HCT116 (cell line): Measurements from ENCODE around the gene MAPKAPK5. TPM values are rescaled to one million over a fixed set of nuclear protein-coding genes. Genes with fewer than 3 reads are reported as not detected.

Experiments used
- ATAC-seq: fragments of 200-7000 bp; cut with Tn5 transposase; 2 replicates; pipeline ENCODE4 v1.9.1; 2020; ENCODE audit warnings: mild to moderate bottlenecking, moderate library complexity
- BruUV-seq: library from RNA; stranded (reverse); fragments of 400-500 nt; replicated peaks from 2 replicates; lab custom pipeline; 2021; lab: Mats Ljungman, UMichigan
- CTCF ChIA-PET: fragments of 300-600 bp; sonication (Branson Sonifier 250); formaldehyde crosslinking; loops from one replicate; lab custom pipeline; 2021; ENCODE audit warnings: antibody characterized with exemption; lab: Charles Lee
- POLR2A ChIA-PET: fragments of 300-600, 350-600 bp; sonication (Branson Sonifier 250); formaldehyde crosslinking; loops from one replicate; lab custom pipeline; 2021; ENCODE audit warnings: antibody characterized with exemption; lab: Charles Lee
- RAD21 ChIA-PET, 2 experiments: fragments of 300-600 bp; sonication (Branson Sonifier 250); formaldehyde crosslinking; loops; one replicate each; lab custom pipeline; 2023; ENCODE audit warnings: low total read pairs in 2 of 2; ENCODE audit not compliant: uncharacterized antibody in 2 of 2, unreplicated experiment in 2 of 2, low non-redundant PET in 1 of 2; lab: Charles Lee
- DNase-seq: peaks from one replicate; pipeline ENCODE4 v3.0.0-alpha.2; 2010; ENCODE audit warnings: low read depth, low spot score
- H2AFZ ChIP-seq: fragments of 200-600 bp; shearing (Covaris generic), sonication (generic); 2 replicates; pipeline ENCODE4 v1.6.1; 2017; ENCODE audit warnings: low read depth, mixed run types, mixed read lengths, antibody characterized with exemption, low read length; ENCODE audit not compliant: poor library complexity, severe bottlenecking
- H3K27ac ChIP-seq: 2 replicates; pipeline ENCODE4 v1.5.1; 2012; ENCODE audit warnings: low read depth, low read length
- H3K27me3 ChIP-seq: fragments of 200-600 bp; sonication (generic); 2 replicates; pipeline ENCODE4 v1.6.1; 2016; ENCODE audit warnings: mixed run types, low read length, mixed read lengths; ENCODE audit not compliant: insufficient read depth
- H3K36me3 ChIP-seq, 2 experiments: fragments of 200-500 bp in 1 of 2; fragments of 200-600 bp in 1 of 2; sonication (Bioruptor generic) in 1 of 2; sonication (generic) in 1 of 2; 2 replicates each; pipeline versions ENCODE4 v1.5.1 to v1.6.1; 2014 to 2016; ENCODE audit warnings: low read length in 2 of 2, inconsistent platforms in 1 of 2, mixed read lengths in 1 of 2, mixed run types in 1 of 2; ENCODE audit not compliant: insufficient read depth in 2 of 2, control insufficient read depth in 1 of 2
- H3K4me1 ChIP-seq, 2 experiments: fragments of 200-600 bp in 1 of 2; sonication (generic) in 1 of 2; 2 replicates each; pipeline versions ENCODE4 v1.5.1 to v1.6.1; 2012 to 2017; ENCODE audit warnings: low read length in 2 of 2, inconsistent platforms in 1 of 2, mild to moderate bottlenecking in 1 of 2, mixed read lengths in 1 of 2, mixed run types in 1 of 2, moderate library complexity in 1 of 2; ENCODE audit not compliant: insufficient read depth in 2 of 2, control insufficient read depth in 1 of 2
- H3K4me2 ChIP-seq: fragments of 200-600 bp; sonication (generic); 2 replicates; pipeline ENCODE4 v1.6.1; 2017; ENCODE audit warnings: mixed run types, low read length, mixed read lengths
- H3K4me3 ChIP-seq, 2 experiments: fragments of 200-600 bp in 1 of 2; sonication (generic) in 1 of 2; replicated peaks in 1 of 2; 2 replicates each; pipeline ENCODE4 v1.5.1; 2011 to 2016; ENCODE audit warnings: low read length in 2 of 2, control low read depth in 1 of 2, low read depth in 1 of 2, mild to moderate bottlenecking in 1 of 2, mixed read lengths in 1 of 2, mixed run types in 1 of 2
- H3K79me2 ChIP-seq: fragments of 200-600 bp; sonication (generic); 2 replicates; pipeline ENCODE4 v1.6.1; 2017; ENCODE audit warnings: mild to moderate bottlenecking, mixed run types, low read length, moderate library complexity, mixed read lengths; ENCODE audit not compliant: insufficient read depth
- H3K9ac ChIP-seq: fragments of 200-600 bp; sonication (generic); 2 replicates; pipeline ENCODE4 v1.6.1; 2016; ENCODE audit warnings: low read length, mixed read lengths
- H3K9me2 ChIP-seq: fragments of 200-600 bp; sonication (generic), shearing (Covaris generic); 2 replicates; pipeline ENCODE4 v1.6.1; 2017; ENCODE audit warnings: mixed run types, mild to moderate bottlenecking, moderate library complexity; ENCODE audit not compliant: insufficient read depth
- H3K9me3 ChIP-seq, 2 experiments: fragments of 200-500 bp in 1 of 2; fragments of 200-600 bp in 1 of 2; sonication (Bioruptor generic) in 1 of 2; sonication (generic) in 1 of 2; 2 replicates each; pipeline ENCODE4 v1.6.1; 2014 to 2017; ENCODE audit warnings: low read length in 2 of 2, mixed read lengths in 2 of 2, inconsistent platforms in 1 of 2, low read depth in 1 of 2, mild to moderate bottlenecking in 1 of 2, mixed run types in 1 of 2, moderate library complexity in 1 of 2; ENCODE audit not compliant: control insufficient read depth in 1 of 2, insufficient read depth in 1 of 2
- H4K20me1 ChIP-seq: fragments of 200-600 bp; sonication (generic), shearing (Covaris generic); 2 replicates; pipeline ENCODE4 v1.6.1; 2017; ENCODE audit warnings: mixed run types, mild to moderate bottlenecking, moderate library complexity; ENCODE audit not compliant: insufficient read depth
- ATF3 ChIP-seq: IDR thresholded peaks from 2 replicates; pipeline ENCODE4 v1.6.1; 2012
- CTCF ChIP-seq, 3 experiments: fragments of 200-600 bp in 1 of 3; sonication (generic) in 1 of 3; IDR thresholded peaks in 2 of 3; conservative IDR thresholded peaks in 1 of 3; 2 replicates each; pipeline ENCODE4 v1.5.1; 2012 to 2017; ENCODE audit warnings: low read depth in 2 of 3, low read length in 2 of 3, antibody characterized with exemption in 1 of 3, borderline replicate concordance in 1 of 3, control low read depth in 1 of 3, mild to moderate bottlenecking in 1 of 3, mixed read lengths in 1 of 3, mixed run types in 1 of 3, moderate library complexity in 1 of 3; ENCODE audit not compliant: insufficient read depth in 1 of 3
- EGR1 ChIP-seq: IDR thresholded peaks from 2 replicates; pipeline ENCODE4 v1.6.1; 2012; ENCODE audit warnings: low read depth
- ELF1 ChIP-seq: IDR thresholded peaks from 2 replicates; pipeline ENCODE4 v1.6.1; 2012; ENCODE audit warnings: low read depth, borderline replicate concordance
- EZH2phosphoT487 ChIP-seq: fragments of 200-600 bp; IDR thresholded peaks from 2 replicates; pipeline ENCODE4 v1.6.1; 2018; ENCODE audit warnings: antibody characterized with exemption, borderline replicate concordance
- POLR2A ChIP-seq: IDR thresholded peaks from 2 replicates; pipeline ENCODE4 v1.7.0; 2011; ENCODE audit warnings: borderline replicate concordance; ENCODE audit not compliant: insufficient read depth, insufficient read length; ENCODE audit errors: extremely low read depth
- POLR2AphosphoS5 ChIP-seq: IDR thresholded peaks from 2 replicates; pipeline ENCODE4 v1.6.1; 2011; ENCODE audit warnings: mild to moderate bottlenecking, low read depth, low read length, moderate library complexity
- RAD21 ChIP-seq: IDR thresholded peaks from 2 replicates; pipeline ENCODE4 v1.6.1; 2012; ENCODE audit warnings: low read depth, mild to moderate bottlenecking
- SP1 ChIP-seq: IDR thresholded peaks from 2 replicates; pipeline ENCODE4 v1.6.1; 2012; ENCODE audit warnings: low read depth
- ZBTB33 ChIP-seq: IDR thresholded peaks from 2 replicates; pipeline ENCODE4 v1.6.1; 2011; ENCODE audit warnings: mild to moderate bottlenecking, low read length, moderate library complexity; ENCODE audit not compliant: insufficient replicate concordance; ENCODE audit errors: extremely low read depth
- ZFX ChIP-seq: fragments of 450-650 bp; IDR thresholded peaks from 2 replicates; pipeline ENCODE4 v1.6.1; 2017
- ZNF274 ChIP-seq: fragments of 200-500 bp; sonication (Bioruptor generic); IDR thresholded peaks from 2 replicates; pipeline ENCODE4 v1.6.1; 2014; ENCODE audit warnings: mild to moderate bottlenecking, low read depth, low read length, inconsistent platforms
- intact Hi-C: fragments of 100-400 bp; cut with micrococcal nuclease; formaldehyde crosslinking; loops from 2 replicates; pipeline ENCODE4 v1.10.0; 2022
- total RNA-seq: library from RNA; stranded (reverse); gene quantifications from one replicate; pipeline ENCODE4 v1.2.1, GENCODE V29; 2021; ENCODE audit not compliant: unreplicated experiment

Gene MAPKAPK5
- total RNA-seq, 1 experiment from 2014 or later, result 57.9 TPM

DNA sequence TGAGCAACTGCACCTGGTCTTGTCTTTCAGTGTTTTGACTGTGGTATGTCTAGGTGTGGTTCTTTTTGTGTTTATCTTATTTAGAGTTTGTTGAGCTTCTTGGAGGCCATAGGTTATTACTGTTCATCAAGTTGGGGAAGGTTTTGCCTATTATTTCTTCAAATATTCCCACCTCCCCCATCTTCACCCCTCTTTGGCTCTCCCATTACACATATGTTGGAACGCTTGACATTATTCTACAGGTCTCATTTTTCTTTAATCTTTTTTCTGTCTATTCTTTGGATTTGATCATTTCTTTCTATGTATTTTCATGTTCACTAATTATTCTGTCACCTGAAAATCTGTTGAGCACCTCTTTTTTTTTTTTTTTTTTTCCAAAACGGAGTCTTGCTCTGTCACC lies 16.2 kb downstream of the MAPKAPK5 start:
- Histone ChIP-seq H2AFZ (no peak overlapping the region), H3K27ac (no peak overlapping the region), H3K79me2 (peaks cover 97% of the 10 kb centered on the region), H4K20me1 (no peaks in the 10 kb centered on the region), H3K4me3 (no peak overlapping the region), H3K27me3 (no peaks in the 10 kb centered on the region), H3K9ac (no peak overlapping the region), H3K36me3 (no peaks in the 10 kb centered on the region; a peak in 1 of 4 replicates), H3K9me3 (no peaks in the 10 kb centered on the region), H3K4me2 (no peak overlapping the region), H3K4me1 (no peaks in the 10 kb centered on the region), H3K9me2 (no peaks in the 10 kb centered on the region)
- POLR2A ChIA-PET, result no interaction called here
- no peak for DNase-seq
- intact Hi-C loops, result no loop called here
- RAD21 ChIA-PET, result no interaction called here
- no peak for TF ChIP-seq RAD21
- no peak for TF ChIP-seq POLR2A
- TF ChIP-seq EGR1, result no peak
- TF ChIP-seq CTCF (IDR thresholded peaks at IDR 0.05 in 2 of 3, conservative IDR thresholded peaks at IDR 0.05 in 1 of 3; ENCODE audit: borderline replicate concordance in 1 of 3, insufficient read depth in 1 of 3, low read depth in 2 of 3, low read length in 2 of 3), result no peak
- no peak for TF ChIP-seq ZNF274
- TF ChIP-seq ATF3, result no peak
- no peak for ATAC-seq
- no TSS peak for BruUV-seq
- CTCF ChIA-PET, result no interaction called here

DNA sequence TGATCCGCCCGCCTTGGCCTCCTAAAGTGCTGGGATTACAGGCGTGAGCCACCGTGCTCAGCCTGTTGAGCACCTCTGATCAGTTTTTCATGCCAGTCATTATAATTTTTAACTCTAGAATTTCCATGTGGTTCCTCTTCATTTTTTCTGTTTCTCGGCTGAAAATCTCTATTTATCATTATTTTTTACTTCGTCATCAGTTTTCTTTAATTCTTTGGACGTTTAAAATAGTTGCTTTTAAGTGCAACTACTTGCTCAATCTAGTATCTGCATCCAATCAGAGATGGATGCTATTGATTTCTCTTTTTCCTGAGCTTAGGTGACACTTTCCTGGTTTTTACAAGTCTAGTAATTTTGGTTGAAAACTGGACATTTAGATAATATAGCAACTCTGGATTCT lies 16.8 kb downstream of the MAPKAPK5 start:
- no peak for TF ChIP-seq POLR2AphosphoS5
- no peak for TF ChIP-seq SP1
- no peak for TF ChIP-seq CTCF (IDR thresholded peaks at IDR 0.05 in 2 of 3, conservative IDR thresholded peaks at IDR 0.05 in 1 of 3; ENCODE audit: borderline replicate concordance in 1 of 3, insufficient read depth in 1 of 3, low read depth in 2 of 3, low read length in 2 of 3)
- TF ChIP-seq ZNF274, result no peak
- no peak for TF ChIP-seq EZH2phosphoT487
- no peak for TF ChIP-seq ELF1
- TF ChIP-seq ATF3, result no peak
- no peak for TF ChIP-seq ZFX
- TF ChIP-seq ZBTB33, result no peak
- no peak for DNase-seq
- no peak for ATAC-seq
- Histone ChIP-seq H3K4me2 (no peak overlapping the region), H4K20me1 (no peaks in the 10 kb centered on the region), H3K79me2 (peaks cover 97% of the 10 kb centered on the region), H3K9ac (no peak overlapping the region), H3K4me3 (no peak overlapping the region), H3K9me2 (no peaks in the 10 kb centered on the region), H3K27ac (no peak overlapping the region), H3K4me1 (no peaks in the 10 kb centered on the region), H2AFZ (no peak overlapping the region), H3K27me3 (no peaks in the 10 kb centered on the region), H3K36me3 (no peaks in the 10 kb centered on the region; a peak in 1 of 4 replicates), H3K9me3 (no peaks in the 10 kb centered on the region)
- ChIA-PET POLR2A (no interaction called here), CTCF (no interaction called here), RAD21 (no interaction called here)
- BruUV-seq, result no TSS peak
- intact Hi-C loops, result no loop called here
